IMR-90 (cell line): Measurements from ENCODE around the gene RHEX. TPM values are rescaled to one million over a fixed set of nuclear protein-coding genes. Genes with fewer than 3 reads are reported as not detected.

Experiments used
- ATAC-seq: fragments of 200-7000 bp; cut with Tn5 transposase; 2 replicates; pipeline ENCODE4 v1.9.1; 2020; ENCODE audit warnings: low read depth, mild to moderate bottlenecking, moderate library complexity
- BruUV-seq: library from RNA; stranded (reverse); fragments of 400-500 nt; replicated peaks from 2 replicates; lab custom pipeline; 2021; lab: Mats Ljungman, UMichigan
- CTCF ChIA-PET: fragments of 300-600 bp; formaldehyde crosslinking; extraction: SDS; loops from one replicate; lab custom pipeline; 2021; ENCODE audit warnings: antibody characterized with exemption; lab: Yijun Ruan, JAX
- POLR2A ChIA-PET: fragments of 300-600 bp; sonication (Branson Sonifier 250); formaldehyde crosslinking; loops from one replicate; lab custom pipeline; 2022; ENCODE audit warnings: antibody characterized with exemption; ENCODE audit not compliant: unreplicated experiment; lab: Charles Lee
- DNase-seq: peaks from one replicate; pipeline ENCODE4 v3.0.0; 2013
- H2AFZ ChIP-seq: replicated peaks from 2 replicates; pipeline ENCODE3; 2013; ENCODE audit warnings: low read length, mild to moderate bottlenecking; ENCODE audit not compliant: poor library complexity
- H2AK5ac ChIP-seq: 2 replicates; pipeline ENCODE4 v1.6.1; 2013; ENCODE audit warnings: low read depth, low read length, inconsistent platforms
- H2AK9ac ChIP-seq: replicated peaks from 2 replicates; pipeline ENCODE3; 2013; ENCODE audit warnings: mild to moderate bottlenecking, low read depth, low read length, moderate library complexity; ENCODE audit not compliant: poor library complexity
- H2BK120ac ChIP-seq: 2 replicates; pipeline ENCODE4 v1.6.1; 2013; ENCODE audit warnings: low read depth, low read length, inconsistent platforms
- H2BK15ac ChIP-seq: 3 replicates; pipeline ENCODE4 v1.6.1; 2013; ENCODE audit warnings: low read depth, low read length, inconsistent platforms
- H2BK20ac ChIP-seq: 2 replicates; pipeline ENCODE4 v1.6.1; 2013; ENCODE audit warnings: low read depth, mild to moderate bottlenecking, inconsistent platforms, low read length, moderate library complexity
- H2BK5ac ChIP-seq: 2 replicates; pipeline ENCODE4 v1.6.1; 2013; ENCODE audit warnings: mild to moderate bottlenecking, low read depth, low read length, inconsistent platforms; ENCODE audit not compliant: poor library complexity, severe bottlenecking
- H3K14ac ChIP-seq: replicated peaks from 2 replicates; pipeline ENCODE4 v1.6.1; 2013; ENCODE audit warnings: low read depth, low read length, inconsistent platforms
- H3K18ac ChIP-seq: 2 replicates; pipeline ENCODE4 v1.6.1; 2013; ENCODE audit warnings: low read depth, low read length, control low read depth
- H3K23ac ChIP-seq: 2 replicates; pipeline ENCODE4 v1.6.1; 2013; ENCODE audit warnings: low read depth, low read length, inconsistent platforms
- H3K27ac ChIP-seq: 2 replicates; pipeline ENCODE4 v1.5.1; 2013; ENCODE audit warnings: mild to moderate bottlenecking, control low read depth, low read length; ENCODE audit not compliant: insufficient read depth
- H3K27me3 ChIP-seq: 2 replicates; pipeline ENCODE4 v1.6.1; 2013; ENCODE audit warnings: low read length; ENCODE audit not compliant: control insufficient read depth, insufficient read depth
- H3K36me3 ChIP-seq: 2 replicates; pipeline ENCODE4 v1.6.1; 2013; ENCODE audit warnings: low read length, mixed read lengths; ENCODE audit not compliant: control insufficient read depth, insufficient read depth
- H3K4ac ChIP-seq: 2 replicates; pipeline ENCODE4 v1.6.1; 2013; ENCODE audit warnings: low read depth, low read length, inconsistent platforms
- H3K4me1 ChIP-seq: 2 replicates; pipeline ENCODE4 v1.6.1; 2013; ENCODE audit warnings: low read length, mixed read lengths; ENCODE audit not compliant: control insufficient read depth, insufficient read depth
- H3K4me2 ChIP-seq: 2 replicates; pipeline ENCODE4 v1.6.1; 2013; ENCODE audit warnings: low read depth, mild to moderate bottlenecking, control low read depth, low read length, moderate library complexity
- H3K4me3 ChIP-seq: 2 replicates; pipeline ENCODE4 v1.5.1; 2013; ENCODE audit warnings: low read depth, mild to moderate bottlenecking, control low read depth, low read length, moderate library complexity; ENCODE audit not compliant: insufficient read depth
- H3K56ac ChIP-seq: 2 replicates; pipeline ENCODE4 v1.6.1; 2013; ENCODE audit warnings: low read length, inconsistent platforms; ENCODE audit not compliant: insufficient read depth; ENCODE audit errors: extremely low read depth
- H3K79me1 ChIP-seq, 2 experiments: 2 replicates each; pipeline ENCODE4 v1.6.1; 2013; ENCODE audit warnings: low read length in 2 of 2, inconsistent platforms in 1 of 2, low read depth in 1 of 2
- H3K9ac ChIP-seq: 2 replicates; pipeline ENCODE4 v1.6.1; 2013; ENCODE audit warnings: low read depth, low read length, control low read depth
- H3K9me1 ChIP-seq: 2 replicates; pipeline ENCODE4 v1.6.1; 2013; ENCODE audit warnings: low read length, inconsistent platforms; ENCODE audit not compliant: insufficient read depth
- H3K9me3 ChIP-seq: 2 replicates; pipeline ENCODE4 v1.6.1; 2013; ENCODE audit warnings: low read length; ENCODE audit not compliant: control insufficient read depth, insufficient read depth
- H4K20me1 ChIP-seq: 2 replicates; pipeline ENCODE4 v1.6.1; 2013; ENCODE audit warnings: low read length, inconsistent platforms; ENCODE audit not compliant: insufficient read depth
- H4K5ac ChIP-seq: 2 replicates; pipeline ENCODE4 v1.6.1; 2013; ENCODE audit warnings: mild to moderate bottlenecking, low read depth, low read length, control low read depth
- H4K8ac ChIP-seq, 2 experiments: 2 replicates each; pipeline ENCODE4 v1.6.1; 2013; ENCODE audit warnings: low read depth in 2 of 2, low read length in 2 of 2, control low read depth in 1 of 2, inconsistent platforms in 1 of 2
- H4K91ac ChIP-seq: 2 replicates; pipeline ENCODE4 v1.6.1; 2013; ENCODE audit warnings: low read depth, low read length, inconsistent platforms; ENCODE audit not compliant: insufficient read depth
- FOS ChIP-seq: fragments of 150-350 bp; IDR thresholded peaks from 2 replicates; pipeline ENCODE4 v1.6.1; 2016; ENCODE audit warnings: low read depth, low read length
- MAFK ChIP-seq: IDR thresholded peaks from 2 replicates; pipeline ENCODE4 v1.6.1; 2012; ENCODE audit warnings: low read depth, low read length, improper control_type of control experiment
- NFE2L2 ChIP-seq: fragments of 150-350 bp; IDR thresholded peaks from 2 replicates; pipeline ENCODE4 v1.6.1; 2016; ENCODE audit warnings: low read depth, mild to moderate bottlenecking, low read length
- whole genome bisulfite sequencing, 2 experiments: methylation state at CpG; one replicate each; pipeline versions ENCODE4 v1.1.5 to v1.1.7; 2013; ENCODE audit warnings: missing lambda C conversion rate in 2 of 2; ENCODE audit not compliant: insufficient read length in 1 of 2; ENCODE audit errors: extremely low coverage in 2 of 2; 5-methylcytosine and 5-hydroxymethylcytosine counted together
- dilution Hi-C: fragments of 300-500 bp; cut with HindIII; formaldehyde crosslinking; loops from one replicate; pipeline ENCODE4 v1.14.3; 2018; ENCODE audit warnings: low sequenced_read_pairs; ENCODE audit not compliant: unreplicated experiment
- in situ Hi-C: fragments of 300-500 bp; cut with MboI; formaldehyde crosslinking; loops from 3 replicates; pipeline ENCODE4 v1.14.3; 2019; ENCODE audit warnings: low sequenced_read_pairs, inconsistent platforms, mixed read lengths
- intact Hi-C: fragments of 100-400 bp; cut with micrococcal nuclease; formaldehyde crosslinking; loops from 2 replicates; pipeline ENCODE4 v1.10.0; 2022
- polyA plus RNA-seq, 3 experiments: library from polyadenylated mRNA; depleted of rRNA; stranded (reverse); fragments of >200 nt; gene quantifications; 2 replicates each; pipeline ENCODE4 v1.2.3, GENCODE V29; 2012; ENCODE audit warnings: low replicate concordance in 1 of 3
- total RNA-seq: library from RNA; depleted of rRNA; stranded (reverse); fragments of >200 nt; gene quantifications from 2 replicates; pipeline ENCODE4 v1.2.3, GENCODE V29; 2012
- TF ChIP-seq, protein P1 (sequence below): fragments of 150-350 bp; IDR thresholded peaks from 2 replicates; pipeline ENCODE4 v1.6.1; 2016; ENCODE audit warnings: low read depth, mild to moderate bottlenecking, low read length, moderate library complexity, borderline replicate concordance

The RHEX gene
- total and polyA plus RNA-seq, 2 of the 4 experiments (the other 2 are of a cell fraction), result not detected

DNA sequence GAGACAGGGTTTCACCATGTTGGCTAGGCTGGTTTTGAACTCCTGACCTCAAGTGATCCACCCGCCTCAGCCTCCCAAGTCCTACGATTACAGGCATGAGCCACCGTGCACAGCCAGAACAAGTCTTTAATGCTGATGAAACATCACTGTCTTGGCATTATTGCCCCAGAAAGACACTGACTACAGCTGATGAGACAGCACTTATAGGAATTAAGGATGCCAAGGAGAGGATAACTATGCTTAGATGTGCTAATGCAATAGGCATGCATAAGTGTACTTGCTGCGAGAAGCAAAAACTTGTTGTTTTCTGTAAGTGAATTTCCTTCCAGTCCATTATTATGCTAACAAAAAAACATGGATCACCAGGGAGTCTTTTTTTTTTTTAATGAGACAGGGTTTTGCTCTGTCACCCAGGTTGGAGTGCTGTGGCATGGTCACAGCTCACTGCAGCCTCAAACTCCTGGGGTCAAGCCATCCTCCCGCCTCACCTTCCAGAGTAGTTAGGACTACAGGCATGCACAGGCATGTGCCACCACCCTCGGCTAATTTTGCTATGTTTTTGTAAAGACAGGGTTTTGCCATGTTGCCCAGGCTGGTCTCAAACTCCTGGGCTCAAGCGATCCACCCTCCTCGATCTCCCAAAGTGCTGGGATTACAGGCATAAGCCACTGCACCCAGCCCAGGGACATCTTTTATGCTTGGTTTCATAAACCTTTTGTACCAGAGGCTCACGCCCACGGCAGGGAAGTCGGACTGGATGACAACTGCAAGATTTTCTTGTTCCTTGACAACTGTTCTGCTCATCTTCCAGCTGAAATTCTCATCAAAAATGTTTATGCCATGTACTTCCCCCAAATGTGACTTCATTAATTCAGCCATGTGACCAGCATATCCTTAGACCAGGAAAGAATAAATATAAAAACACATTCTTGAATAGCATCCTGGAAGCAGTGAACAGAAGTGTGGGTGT, 23.1 kb downstream of the RHEX start:
- Histone ChIP-seq H4K8ac (no peak overlapping the region), H2BK5ac (no peak overlapping the region), H3K79me1 (no peaks in the 10 kb centered on the region), H3K9me1 (no peaks in the 10 kb centered on the region), H3K14ac (no peak overlapping the region), H2AFZ (no peak overlapping the region), H2BK120ac (no peak overlapping the region), H2BK20ac (no peak overlapping the region), H3K23ac (no peak overlapping the region), H2AK9ac (no peak overlapping the region), H2AK5ac (no peak overlapping the region), H3K27ac (no peak overlapping the region), H3K18ac (no peak overlapping the region), H2BK15ac (no peak overlapping the region), H4K91ac (no peak overlapping the region), H3K4ac (no peak overlapping the region), H3K9me3 (no peaks in the 10 kb centered on the region), H3K4me2 (no peak overlapping the region), H4K20me1 (no peaks in the 10 kb centered on the region), H3K56ac (no peak overlapping the region), H4K5ac (no peak overlapping the region), H3K4me3 (no peak overlapping the region), H3K9ac (no peak overlapping the region), H3K36me3 (no peaks in the 10 kb centered on the region), H3K4me1 (no peaks in the 10 kb centered on the region), H3K27me3 (peaks cover 31% of the 10 kb centered on the region)
- DNase-seq (peak; percentile 43), ATAC-seq (peak; percentile 56)
- BruUV-seq, result no TSS peak
- WGBS, 2 experiments, result 64% methylated on average over 6 of the region's 11 CpGs; no CpG with 5 or more reads in 1 of the 2 experiments
- ChIA-PET CTCF (no interaction called here), POLR2A (no interaction called here)
- no peak for TF ChIP-seq NFE2L2
- TF ChIP-seq, protein P1, sequence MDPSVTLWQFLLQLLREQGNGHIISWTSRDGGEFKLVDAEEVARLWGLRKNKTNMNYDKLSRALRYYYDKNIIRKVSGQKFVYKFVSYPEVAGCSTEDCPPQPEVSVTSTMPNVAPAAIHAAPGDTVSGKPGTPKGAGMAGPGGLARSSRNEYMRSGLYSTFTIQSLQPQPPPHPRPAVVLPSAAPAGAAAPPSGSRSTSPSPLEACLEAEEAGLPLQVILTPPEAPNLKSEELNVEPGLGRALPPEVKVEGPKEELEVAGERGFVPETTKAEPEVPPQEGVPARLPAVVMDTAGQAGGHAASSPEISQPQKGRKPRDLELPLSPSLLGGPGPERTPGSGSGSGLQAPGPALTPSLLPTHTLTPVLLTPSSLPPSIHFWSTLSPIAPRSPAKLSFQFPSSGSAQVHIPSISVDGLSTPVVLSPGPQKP, result no peak
- TF ChIP-seq FOS, result no peak
- TF ChIP-seq MAFK, result peak; percentile 17; the same call in 1 of the 2 replicates
- in situ Hi-C loops, result no loop called here
- dilution Hi-C loops, result no loop called here
- intact Hi-C loops, result no loop called here
